Measurements from ENCODE around the gene RPS6KA5.

Gene RPS6KA5

GRCh38 chr14:91021991-91022621, 38.3 kb downstream of the RPS6KA5 start:
- DNase-seq, result no peak

GRCh38 chr14:91021115-91021514, 39.3 kb downstream of the RPS6KA5 start:
- no peak for DNase-seq

- no peak for DNase-seq
These were observed 40.8 kb downstream of the RPS6KA5 start for GRCh38 chr14:91019673-91020072.

DNA sequence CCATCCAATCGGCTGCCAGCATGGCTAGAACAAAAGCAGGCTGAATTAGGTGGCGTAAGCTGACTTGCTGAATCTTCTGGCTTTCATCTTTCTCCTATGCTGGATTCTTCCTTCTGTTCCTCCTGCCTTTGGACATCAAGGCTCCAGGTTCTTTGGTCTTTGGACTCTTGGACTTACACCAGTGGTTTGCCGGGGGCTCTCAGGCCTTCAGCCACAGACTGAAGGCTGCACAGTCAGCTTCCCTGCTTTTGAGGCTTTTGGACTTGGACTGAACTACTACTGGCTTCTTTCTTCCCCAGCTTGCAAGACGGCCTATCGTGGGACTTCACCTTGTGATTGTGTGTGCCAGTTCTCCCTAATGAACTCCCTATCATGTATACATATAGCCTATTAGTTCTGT, 42.0 kb downstream of the RPS6KA5 start:
- no peak for DNase-seq

- DNase-seq, result no peak
These were observed 43.5 kb downstream of the RPS6KA5 start for GRCh38 chr14:91016800-91017410.

DNA sequence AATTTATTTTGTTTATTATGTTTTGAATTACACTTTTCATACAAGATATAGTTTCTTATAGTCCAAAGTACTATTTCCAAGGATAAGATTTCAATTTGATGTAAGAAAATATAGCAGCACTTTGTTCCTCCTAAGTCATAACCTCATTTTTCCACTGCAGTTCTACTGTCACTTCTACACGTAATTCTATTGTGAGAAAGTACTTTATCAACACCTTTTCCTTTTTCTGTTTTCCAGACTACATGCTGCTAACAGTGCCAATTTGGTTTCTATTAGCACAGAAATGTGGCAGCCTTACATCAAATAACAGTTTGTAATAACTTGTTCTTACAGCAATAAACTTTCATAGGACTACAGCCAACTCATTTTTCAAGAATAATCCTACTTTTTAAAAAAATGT, 45.0 kb downstream of the RPS6KA5 start:
- DNase-seq, result no peak

GRCh38 chr14:91012045-91012444, 48.4 kb downstream of the RPS6KA5 start:
- no peak for DNase-seq

- no peak for DNase-seq
These were observed 50.3 kb downstream of the RPS6KA5 start for GRCh38 chr14:91010153-91010533.

GRCh38 chr14:91009501-91010152, 50.8 kb downstream of the RPS6KA5 start:
- DNase-seq, result no peak

GRCh38 chr14:91008759-91009409, 51.6 kb downstream of the RPS6KA5 start:
- DNase-seq, result no peak

DNA sequence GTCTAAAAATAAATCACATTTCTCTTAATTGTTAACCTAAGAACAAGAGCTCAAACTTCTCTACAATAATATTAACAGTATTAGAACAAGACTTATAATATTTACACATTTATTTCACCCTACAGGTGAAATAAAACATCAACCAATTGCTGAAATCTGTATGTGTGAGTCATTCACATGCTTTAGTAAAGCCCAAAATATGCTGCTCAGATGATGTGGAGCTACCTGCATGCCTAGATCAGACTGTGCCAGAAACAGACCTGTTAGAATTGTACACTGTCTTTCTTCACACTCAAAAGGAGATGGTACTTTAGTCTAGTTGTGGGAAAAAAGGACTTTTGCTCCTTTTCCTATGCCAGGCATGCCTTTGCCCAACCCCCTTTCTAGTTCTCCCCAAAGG, 54.7 kb downstream of the RPS6KA5 start:
- DNase-seq, result no peak

DNA sequence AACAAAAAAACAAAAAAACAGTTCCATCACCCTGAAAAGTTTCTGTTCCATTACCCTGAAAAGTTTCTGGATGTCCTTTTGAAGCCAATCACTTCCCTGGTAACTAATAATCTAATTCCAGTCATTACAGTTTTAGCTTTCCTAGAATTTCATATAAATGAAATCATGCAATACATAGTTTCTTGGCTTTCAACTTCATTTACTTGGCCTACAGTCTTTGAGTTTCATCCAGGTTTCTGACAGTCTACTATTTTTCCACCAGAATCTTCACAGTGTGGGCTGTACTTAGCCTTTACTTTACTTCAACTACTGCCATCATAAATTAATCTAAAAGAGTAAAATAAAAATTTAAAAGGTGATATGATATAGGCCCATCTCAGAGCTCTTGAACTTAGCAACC, 55.5 kb downstream of the RPS6KA5 start:
- no peak for DNase-seq

GRCh38 chr14:90999299-90999698, 61.1 kb downstream of the RPS6KA5 start:
- no peak for DNase-seq

- DNase-seq, result no peak
These were observed 63.5 kb downstream of the RPS6KA5 start for GRCh38 chr14:90996967-90997366.

DNA sequence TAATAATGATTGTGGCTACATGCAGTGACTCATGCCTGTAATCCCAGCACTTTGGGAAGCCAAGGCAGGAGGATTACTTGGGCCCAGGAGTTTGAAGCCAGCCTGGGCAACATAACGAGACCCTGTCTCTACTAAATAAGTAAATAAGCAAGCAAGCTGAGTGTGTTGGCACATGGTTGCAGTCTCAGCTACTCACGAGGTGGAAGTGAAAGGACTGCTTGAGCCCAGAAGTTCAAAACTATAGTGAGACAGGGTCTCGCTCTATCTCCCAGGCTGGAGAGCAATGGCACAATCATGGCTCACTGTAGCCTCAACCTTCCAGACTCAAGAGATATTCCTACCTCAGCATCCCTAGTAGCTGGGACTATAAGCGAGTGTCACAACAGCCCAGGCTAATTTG, 64.7 kb downstream of the RPS6KA5 start:
- DNase-seq, result no peak

DNA sequence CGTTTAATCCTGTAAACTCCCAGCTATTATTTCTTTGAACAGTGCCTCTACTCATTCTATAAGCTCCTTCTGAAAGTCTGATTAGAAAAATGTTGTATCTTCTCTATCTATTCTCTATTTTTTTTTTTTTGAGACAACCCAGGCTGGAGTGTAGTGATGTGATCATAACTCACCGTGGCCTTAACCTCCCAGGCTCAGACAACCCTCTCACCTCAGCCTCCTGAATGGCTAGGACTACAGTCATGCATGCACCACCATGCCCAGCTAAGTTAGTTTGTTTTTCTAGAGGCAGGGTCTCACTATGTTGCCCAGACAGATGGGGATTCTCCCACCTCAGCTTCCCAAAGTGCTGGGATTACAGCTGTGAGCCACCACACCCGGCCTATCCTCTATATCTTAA, 66.6 kb downstream of the RPS6KA5 start:
- DNase-seq, result no peak

DNA sequence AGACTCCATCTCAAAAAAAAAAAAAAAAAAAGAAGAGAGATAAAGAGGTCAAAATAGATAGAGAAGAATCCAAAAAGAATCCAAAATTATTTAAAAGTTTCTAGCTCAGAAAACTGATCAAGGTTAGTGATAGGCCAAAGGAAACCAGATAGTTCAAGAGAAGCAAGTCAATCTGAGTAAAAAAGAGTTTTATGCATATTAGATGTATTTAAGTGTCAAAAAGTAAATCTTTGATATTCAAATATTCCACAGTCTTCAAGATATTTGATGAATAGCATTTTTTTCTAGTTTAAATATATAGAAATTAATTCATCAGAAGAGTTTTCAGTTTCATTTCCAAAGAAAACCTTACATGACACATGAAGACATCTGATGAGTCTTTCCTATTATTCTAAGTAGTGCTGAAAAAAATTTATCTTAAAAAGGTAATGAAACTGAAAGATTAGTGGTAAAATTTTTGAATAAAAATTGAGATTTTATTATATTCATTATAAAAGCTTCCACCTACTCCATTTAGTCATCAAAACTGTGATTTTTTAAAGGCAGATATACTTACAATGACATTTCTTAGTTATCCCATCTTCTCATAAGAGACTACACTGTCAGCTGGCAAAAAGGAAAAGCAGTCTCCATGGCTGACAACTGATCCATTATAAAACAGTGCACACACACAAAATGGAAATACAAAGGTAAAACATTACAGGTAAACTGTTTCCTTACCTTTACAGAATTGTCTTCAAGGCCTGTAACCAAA, 68.6 kb downstream of the RPS6KA5 start:
- DNase-seq, result no peak

DNA sequence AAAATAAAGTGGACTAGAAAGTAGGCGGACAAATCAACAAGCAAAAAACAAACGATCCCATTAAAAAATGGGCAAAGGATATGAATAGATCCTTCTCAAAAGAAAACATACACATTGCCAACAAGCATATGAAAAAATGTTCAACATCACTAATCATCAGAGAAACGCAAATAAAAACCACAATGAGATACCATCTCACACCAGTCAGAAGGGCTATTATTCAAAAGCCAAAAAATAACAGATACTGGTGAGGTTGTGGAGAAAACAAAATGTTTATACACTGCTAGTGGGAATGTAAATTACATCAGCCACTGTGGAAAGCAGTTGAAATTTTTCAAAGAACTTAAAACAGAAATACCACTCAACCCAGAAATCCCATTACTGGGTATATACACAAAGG, 70.3 kb downstream of the RPS6KA5 start:
- no peak for DNase-seq

DNA sequence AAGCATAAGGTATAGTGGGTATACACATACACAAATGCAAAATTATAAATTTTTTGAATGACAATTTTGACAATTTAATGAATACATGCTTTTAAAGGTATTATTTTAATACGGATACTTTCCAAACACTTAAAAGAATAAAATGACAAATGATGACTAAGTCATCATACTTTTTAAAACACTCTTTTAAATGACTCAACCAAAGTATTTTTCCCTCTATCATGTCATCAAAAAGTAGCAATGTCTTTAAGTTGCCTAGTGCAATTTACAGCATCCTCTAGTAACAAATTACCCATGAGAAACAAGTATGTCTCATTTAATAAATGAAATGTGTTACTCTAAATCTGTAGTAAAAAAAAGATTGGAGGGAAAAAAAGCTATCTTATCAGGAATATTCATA, 73.3 kb downstream of the RPS6KA5 start:
- no peak for DNase-seq

DNA sequence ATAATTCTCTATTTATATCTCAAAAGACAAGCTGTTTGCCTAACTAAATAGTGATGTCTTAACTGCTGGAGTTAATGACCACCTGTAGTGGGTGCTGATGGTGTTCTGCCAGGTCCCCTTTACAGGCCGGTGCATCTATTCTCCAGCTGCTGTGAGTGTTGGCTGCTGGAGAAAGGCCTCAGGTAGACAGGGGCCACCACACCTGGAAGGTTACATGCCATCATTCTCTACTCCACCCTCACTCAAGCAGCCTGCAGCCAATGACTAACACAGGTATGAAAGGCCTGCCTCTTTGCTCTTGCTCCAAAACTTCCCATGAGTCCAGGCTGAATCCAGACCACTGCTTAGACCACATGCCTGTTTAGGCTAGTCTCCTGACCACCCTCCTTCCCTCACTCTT, 73.9 kb downstream of the RPS6KA5 start:
- DNase-seq, result no peak

GRCh38 chr14:90985601-90986242, 74.7 kb downstream of the RPS6KA5 start:
- no peak for DNase-seq

GRCh38 chr14:90983560-90983959, 76.9 kb downstream of the RPS6KA5 start:
- DNase-seq, result no peak

DNA sequence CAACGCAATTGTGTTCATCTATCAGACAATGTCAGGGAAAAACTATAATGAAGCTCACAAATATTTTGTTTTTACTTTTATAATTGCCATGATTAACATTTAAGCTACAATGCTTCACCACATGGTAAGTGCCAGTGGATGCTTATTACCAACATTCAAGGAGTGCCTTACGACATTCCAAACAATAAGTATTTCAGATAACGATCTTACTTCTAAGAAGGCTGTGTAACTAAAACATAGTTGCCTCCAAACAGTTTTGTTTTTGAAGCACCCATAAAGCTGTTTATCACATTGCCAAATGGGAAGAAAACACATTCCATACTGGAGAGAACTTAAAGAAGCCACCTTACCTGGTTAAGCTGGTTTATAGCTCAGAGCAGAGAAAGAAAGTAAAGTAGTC, 78.8 kb downstream of the RPS6KA5 start:
- DNase-seq, result no peak
